NCI-H345 treated with DMSO at 0.1 percent for 48 hours (cell line): Measurements from ENCODE around the gene MAFF.

Experiments used
- DNase-seq: peaks from one replicate; lab custom pipeline; 2025; ENCODE audit not compliant: unreplicated experiment; lab: John Stamatoyannopoulos, UW

The MAFF gene

DNA sequence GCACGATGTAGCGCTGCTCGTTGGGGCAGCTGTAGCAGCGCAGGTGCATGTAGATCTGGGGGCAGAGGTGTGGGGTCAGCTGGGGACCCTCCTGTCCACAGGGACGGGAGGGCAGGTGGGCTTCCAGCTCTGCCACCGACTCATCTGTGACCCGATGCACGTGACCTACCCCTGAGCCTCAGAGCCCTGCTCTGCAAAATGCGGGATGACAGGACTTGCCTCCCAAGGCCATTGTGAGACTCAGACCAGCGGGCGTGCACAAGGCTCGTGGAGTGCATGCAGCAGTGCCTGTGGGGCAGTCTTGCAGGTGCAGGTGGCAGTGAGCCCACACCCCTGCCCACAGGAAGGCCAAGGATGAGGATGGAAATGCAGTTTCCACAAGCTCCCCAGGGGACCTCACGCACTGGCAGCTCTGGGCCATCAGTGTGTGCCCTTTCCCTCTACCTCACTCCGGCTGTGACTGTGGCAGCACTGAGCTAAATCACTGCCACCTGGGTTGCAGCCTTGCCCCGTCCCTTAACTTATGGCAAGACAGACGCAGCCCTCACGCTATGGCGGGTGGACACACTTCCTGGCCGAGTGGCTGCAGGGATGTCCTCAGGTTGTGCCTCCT lies 44.4 kb downstream of the MAFF start:
- no peak for DNase-seq

DNA sequence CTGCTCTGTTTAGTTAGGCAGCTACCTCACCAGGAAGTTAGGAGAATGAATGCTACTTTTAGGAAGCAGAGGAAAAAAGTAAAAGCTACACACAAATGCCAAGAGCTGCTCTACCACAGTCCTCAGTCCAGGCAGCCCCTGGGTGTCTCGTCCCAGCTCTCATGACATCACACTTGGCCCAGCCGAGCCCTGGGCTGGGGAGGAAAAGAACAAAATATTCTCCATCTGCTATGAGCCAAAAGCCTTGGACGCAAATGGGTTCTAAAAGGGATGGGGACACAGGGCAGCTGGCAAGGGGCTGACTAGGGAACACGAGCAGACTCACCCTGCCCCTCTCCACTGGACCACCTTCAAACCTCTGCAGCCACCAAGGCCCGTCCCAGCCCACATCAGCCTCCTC lies 44.9 kb downstream of the MAFF start:
- no peak for DNase-seq

DNA sequence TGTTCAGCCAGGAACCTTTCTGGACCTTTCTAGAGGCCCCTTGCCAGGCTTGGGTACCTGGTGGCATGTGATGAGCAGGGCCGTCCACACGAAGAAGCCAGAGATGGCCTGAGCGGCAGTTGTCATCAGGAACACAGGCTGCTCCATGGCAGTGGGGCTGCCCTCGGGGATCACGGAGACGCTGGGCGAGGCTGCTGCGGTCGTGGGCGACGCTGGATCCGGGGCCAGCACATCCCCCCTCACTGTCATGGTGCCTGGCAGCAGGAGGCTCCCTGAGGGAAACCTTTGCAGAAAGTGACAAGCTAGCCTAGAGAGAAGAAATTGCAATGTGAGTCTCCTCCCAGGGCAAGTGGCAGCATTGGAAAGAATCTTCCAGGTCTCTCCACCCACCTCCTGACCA lies 45.9 kb downstream of the MAFF start:
- no peak for DNase-seq

DNA sequence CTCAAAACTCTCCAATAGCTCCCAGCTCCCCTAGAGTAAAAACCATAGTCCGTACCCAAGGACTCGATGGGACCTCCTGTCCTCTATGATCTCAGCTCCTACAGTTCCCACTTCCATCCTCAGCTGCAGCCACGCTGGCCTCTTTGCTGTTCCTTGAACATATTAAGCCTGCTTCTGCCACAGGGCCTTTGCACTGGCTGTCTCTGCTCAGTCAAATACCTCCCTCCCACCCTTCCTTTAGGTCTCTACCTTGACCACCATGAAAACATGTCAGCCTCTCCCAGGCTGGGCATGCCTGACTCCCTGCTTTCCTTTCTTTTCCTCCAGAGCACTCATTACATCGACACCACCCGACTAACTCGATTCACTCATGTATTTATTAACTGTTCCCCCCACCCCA lies 46.5 kb downstream of the MAFF start:
- no peak for DNase-seq

DNA sequence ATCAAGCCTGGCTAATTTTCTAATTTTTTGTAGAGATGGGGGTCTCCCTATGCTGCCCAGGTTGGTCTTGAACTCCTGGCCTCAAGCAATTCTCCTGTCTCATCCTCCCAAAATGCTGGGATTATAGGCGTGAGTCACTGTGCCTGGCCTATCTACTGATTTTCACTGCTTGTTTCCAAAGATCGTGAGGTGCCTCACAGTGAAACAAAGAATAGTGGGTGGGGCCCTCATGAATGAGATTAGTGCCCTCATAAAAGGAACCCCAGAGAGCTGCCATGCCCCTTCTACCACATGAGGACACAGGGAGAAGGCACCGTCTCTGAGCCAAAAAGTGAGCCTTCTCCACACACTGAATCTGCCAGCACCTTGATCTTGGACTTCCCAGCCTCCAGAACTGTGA lies 47.5 kb downstream of the MAFF start:
- no peak for DNase-seq

DNA sequence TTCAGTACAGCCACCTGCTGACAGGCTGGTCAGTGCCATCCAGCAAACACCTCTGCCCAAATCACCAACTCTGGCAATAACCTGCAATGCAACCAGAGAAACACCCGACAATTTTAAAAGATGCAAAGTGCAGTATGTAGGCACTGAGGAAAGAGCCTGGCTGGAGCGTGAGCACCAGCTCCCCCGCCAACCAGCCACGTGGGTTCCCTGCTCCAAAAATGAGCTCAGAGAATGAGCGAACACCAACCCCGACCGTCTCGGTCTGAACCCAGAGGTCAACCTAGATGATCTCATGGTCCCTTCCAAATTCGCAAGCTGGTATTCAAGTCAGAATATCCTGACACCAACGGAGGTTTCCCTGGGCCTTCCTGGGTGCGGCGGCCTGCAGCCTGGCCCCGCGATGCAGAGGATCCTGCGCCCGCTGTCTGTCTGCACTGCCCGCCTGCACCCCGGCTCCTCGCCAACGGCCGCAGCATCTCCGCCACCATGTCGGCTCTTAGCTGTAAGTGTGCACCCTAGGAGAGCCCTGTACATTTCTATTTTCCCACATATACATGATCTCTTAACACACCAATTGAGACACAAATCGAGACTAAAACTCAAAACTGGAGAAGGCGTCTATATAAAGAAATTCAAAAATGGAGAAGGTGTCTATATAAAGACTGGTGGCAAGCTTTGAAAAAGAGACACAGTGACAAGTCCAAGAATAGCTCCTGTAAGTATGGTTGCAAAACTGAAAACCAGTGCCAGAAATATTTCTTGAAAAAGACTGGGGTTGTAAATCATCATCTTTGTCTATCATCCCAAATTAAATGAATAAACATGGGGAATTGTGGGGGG lies 48.2 kb downstream of the MAFF start:
- DNase-seq = no peak

DNA sequence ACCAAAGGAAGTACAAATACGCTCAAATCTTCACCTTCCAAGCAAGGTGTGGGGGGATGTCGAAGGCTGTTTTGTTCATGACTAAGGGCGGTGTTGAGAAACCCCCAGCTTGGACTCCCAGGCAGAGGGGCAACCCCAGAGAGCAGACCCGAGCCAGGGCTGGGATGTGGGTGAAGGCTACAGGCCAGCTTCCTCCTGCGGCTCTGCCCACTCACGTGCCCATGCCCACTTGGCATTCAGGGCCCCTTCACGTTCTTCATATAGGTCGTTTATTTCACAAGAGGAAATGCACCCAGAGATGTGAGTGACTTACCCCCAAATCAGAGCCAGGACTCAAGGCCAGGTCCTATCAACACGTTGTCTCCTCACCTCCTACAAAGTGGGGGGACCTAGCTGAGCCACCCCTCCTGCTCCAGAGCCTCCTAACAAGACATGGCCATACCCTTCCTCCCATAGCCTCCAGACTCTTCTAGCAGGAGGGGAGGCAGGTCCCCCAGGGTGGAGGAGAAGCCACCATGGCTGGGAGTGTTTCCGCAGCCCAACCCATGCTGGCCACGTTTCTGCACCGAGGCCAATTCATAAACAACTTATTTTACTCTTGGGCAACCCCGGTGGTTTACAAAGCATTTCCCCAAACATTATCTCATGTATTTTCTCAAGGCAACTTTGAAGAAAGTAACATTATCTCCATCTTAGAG lies 49.0 kb downstream of the MAFF start:
- no peak for DNase-seq

DNA sequence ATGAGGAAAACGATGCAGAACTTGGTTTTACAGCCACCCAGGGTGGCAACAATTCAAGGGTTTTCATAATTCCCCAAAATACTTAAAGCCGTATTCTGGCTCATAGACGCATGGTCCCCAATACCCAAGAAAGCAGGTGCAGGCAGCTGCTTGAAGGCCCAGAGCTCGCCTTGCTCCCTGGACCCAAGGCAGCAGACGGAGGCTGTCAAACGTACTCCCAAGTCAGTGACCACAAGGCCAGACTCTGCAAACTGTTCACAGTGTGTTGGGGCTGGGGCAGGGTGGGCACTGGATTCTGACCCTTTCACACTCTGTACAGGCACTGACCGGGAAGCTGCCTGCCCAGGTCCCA lies 49.5 kb downstream of the MAFF start:
- DNase-seq = no peak

DNA sequence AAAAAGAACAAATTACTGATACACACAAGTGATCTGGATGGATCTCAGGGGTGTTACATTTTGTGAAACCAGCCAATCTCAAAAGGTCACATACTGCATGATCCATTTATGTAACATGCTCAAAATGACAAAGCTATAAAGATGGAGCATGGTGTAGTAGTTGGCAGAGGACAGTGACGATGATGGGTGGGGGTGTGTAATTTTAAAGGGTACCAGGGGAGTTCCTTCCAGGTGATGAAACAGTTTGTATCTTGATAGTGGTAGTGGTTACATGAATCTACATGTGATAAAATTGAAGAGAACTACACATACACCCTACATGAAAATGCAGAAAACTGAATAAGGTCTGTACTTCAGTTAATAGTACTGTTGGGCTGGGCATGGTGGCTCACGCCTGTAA lies 53.9 kb downstream of the MAFF start:
- DNase-seq = no peak

DNA sequence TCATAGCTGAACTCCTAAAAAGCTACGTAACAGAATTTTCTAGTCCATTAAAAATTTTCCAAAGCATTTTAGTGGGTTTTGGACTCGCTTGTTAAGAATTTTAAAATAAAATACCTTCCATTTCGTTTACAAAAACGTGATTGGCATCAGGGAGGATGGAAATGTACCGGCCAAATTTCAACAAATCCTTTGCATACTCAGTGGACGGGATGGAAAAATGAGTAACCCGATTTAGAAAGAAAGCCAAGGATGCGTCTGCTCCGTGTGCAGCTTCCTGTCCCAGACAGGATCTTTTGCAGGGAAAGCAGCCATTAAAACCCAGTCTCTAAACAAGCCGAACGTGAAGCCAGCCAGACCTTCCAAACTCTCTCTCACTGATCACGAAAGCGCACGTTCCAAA lies 55.4 kb downstream of the MAFF start:
- no peak for DNase-seq

DNA sequence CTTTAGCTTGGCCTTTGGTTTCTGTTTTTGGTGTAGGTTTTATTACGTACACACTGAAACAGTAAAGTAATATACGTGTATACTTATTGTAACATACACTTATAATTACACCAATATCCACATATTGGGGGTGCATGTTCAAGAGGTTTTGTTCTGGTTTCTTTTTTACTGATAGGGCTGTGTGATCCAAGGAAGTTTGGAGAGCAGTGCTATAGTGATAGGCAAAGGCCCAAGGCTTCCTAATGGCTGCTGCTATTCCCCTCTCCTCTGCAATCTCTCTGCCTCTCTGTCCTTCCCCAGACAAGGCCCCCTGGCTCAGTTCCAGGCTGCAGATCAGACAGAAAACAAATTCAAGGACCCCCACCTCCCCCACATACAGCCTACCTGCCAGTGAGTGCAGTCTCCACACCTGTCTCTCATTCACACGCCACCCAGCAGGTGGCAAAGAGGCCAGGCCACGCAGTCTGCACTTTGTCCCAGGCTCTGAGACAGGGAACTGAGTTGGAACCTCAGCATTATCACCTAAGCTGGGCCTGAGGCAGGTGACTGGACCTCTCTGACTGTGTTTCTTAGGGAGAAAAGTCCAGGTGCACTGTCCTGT lies 56.0 kb downstream of the MAFF start:
- peak; percentile 77 for DNase-seq

DNA sequence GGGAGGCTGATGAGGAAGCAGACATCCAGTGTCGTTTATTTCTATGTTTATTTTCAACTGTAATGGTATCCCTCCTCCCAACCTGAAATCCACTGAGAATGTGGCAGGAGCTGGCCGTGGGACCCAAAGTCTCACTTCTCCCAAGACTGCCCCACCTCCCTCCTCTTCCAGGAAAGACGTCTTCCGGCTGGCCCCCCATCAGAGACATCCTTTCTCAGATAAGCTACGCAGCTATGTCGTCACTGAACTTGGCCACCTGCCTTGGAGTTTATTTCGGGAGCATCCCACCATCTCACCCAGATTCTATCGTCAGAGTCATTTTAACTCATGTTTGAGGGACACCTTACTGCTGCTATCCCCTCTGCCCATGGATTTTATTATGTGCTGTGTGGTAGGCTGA lies 57.1 kb downstream of the MAFF start:
- DNase-seq = no peak

DNA sequence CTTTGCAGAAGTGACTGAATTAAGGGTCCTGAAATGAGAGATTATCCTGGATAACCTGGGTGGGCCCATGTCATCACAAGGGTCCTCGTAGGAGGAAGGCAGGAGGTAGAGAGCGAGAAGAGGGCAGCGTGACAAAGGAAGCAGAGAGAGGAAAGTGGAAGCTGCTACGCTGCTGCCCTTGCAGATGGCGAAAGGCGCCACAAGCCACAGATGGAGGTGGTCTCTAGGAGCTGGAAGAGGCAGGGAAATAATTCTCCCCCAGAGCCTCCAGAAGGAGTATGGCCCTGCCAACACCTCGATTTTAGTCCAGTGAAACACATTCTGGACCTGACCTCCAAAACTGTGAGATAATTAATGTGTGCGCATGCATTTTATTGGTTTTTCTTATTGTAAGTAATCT lies 57.6 kb downstream of the MAFF start:
- no peak for DNase-seq

DNA sequence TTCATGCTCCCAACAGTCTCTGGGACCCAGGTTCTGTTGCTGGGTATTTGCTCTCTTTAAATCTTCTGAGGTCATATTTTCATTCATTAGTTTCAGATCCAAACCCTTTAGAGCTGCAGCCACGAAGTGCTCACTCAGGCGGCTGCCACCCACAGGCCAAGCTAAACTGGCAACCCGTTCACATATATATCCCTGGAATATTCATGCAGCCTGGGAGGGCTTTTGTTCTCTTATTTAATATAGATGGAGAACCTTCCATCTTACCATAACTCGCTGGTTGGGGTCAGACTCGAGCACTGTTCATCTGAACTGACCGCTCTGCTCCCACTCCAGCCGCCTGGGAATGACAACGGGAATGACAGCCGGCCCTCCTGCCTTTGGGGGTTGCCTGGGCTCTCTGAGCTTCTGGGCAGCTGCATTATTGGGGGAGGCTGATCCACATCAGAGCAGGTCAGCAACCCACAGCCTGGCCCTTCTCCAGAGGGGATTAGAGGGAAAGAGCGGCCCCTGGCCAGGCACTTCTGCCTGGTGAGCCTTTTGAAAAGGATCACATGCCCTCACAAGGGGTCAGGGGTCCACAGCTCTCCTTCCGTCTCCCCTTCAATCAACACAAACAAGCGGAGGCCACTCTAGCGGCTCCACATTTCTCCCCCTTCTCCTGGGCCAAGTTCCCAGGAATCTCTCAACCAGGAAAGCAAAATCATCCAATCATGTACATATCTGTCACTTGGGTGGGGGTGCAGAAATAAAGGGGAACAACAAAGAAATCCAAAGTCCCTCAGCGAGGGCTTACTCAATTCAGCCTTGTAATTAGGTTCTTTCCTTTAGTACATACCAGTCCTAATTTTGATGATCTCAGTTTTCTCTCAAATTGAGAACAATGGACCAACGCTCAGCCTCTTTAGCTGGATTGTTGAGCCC lies 59.2 kb downstream of the MAFF start:
- no peak for DNase-seq

DNA sequence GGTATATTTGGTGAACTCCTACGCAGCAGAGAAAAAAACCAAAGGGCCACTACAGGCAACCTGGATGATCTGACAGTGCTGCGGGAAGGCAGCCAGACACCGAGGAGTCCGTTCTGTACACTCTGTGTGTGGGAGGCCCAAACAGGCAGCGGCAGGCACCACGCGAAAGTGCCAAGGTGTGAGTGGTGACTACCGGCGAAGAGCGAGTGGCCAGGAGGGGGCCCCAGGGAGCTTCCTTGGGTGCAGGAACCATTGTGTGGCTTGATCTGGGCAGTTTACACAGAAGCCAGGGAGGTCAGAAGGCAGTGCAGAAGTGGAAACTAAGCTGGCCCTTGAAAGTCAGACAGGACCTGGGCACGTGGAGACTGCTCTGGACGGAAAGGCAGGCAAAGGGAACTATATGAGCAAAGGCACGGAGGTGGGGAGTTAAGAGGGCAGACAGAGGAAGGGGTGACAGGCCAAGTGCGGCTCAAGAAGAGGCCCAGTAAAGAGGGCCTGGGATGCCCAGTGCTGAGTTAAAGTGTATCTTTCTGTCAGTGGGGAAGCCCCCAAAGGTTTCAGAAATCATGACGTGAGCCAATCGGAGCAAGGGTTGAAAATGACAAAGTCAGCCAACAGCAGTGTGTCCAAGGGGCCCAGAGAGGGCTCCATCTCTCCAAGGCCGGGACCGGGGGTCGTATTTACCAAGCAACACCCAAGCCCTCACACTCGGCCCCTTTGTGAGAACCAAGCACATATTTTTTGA lies 60.4 kb downstream of the MAFF start:
- DNase-seq = no peak

DNA sequence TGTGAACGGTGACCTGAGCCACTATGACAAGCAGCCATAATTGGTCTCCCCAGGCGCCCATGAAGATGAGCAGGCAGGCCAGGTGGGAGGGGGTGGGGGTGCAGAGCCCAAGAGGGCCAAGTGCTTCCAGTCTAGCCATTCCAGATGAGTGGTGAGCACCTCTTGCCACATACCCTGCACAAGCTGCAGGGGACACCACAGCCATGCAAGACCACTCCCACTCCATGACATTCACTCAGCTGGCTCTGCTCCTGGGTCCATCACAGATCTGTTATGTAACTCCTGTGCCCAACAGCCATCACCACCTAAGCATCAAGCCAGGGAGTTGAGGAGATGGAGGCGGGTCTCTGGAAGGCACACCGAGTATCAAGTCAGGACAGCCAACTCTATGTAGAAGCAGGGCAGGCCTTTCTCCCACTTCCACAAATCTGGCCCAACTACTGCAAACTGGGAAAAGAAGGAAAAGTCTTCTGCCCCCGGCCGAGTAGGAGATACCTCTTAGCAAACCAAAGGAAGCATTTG lies 62.6 kb downstream of the MAFF start:
- no peak for DNase-seq
